NCI-H82 treated with DMSO at 0.1 percent for 48 hours (cell line): Measurements from ENCODE around the gene SF3B3.

Experiments used
- DNase-seq: peaks from one replicate; lab custom pipeline; 2025; ENCODE audit not compliant: unreplicated experiment; lab: John Stamatoyannopoulos, UW

SF3B3 gene

DNA sequence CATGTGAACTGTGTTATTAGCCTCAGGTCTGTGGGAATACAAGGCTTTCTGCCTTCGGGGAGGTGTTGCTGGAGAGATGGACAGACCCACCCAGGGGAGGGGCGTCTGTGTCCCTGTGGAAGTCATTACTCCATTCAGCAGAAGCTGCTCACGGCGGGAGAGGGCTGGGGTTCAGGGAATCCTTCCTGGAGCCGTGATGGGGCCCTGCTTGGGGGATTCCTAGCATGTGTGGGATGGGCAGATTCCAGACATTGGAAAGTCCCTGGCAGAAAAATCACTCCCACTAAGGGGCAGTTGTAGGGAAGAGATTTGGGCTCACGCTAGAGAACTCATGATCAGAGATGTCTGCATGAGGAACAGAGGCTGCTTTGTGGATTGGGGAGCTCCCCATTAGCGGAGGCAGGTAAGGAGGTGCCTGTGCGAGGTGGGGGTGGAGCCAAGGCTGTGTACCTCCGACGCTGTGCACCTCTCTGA, 66.4 kb downstream of the SF3B3 start:
- DNase-seq = no peak

DNA sequence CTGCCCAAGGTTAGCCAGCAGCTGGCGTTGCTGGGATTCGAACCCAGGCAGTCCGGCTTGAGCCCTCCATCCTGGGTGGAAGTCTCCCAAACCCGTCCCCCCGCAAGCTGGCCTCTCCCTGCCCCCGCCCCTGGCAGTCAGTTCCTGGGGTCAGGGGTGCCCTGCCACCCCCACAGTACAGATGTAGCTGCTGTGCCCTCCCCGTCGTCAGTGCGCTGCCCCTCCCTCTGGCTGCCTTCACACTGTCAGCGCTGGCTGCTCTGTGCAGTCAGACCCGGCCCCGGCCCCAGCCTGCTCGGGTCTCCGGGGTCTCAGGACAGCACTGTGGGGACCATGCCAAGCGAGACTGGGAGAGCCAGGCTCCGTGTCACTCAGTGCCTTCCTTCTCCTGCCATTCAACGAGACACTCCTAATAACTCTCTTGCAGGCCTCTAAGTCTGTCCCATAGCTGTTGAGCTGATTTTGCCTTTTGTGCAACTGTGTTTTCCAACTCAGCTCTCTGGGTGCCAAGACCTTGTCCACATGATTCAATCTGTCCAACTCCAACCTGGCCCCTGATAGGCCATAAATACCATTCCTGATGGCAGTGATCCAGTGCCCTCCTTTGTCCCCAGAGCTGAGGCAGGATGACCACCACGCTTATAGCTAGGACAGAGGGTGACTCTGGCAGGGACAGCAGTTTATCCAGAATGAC, 67.3 kb downstream of the SF3B3 start:
- DNase-seq = no peak

DNA sequence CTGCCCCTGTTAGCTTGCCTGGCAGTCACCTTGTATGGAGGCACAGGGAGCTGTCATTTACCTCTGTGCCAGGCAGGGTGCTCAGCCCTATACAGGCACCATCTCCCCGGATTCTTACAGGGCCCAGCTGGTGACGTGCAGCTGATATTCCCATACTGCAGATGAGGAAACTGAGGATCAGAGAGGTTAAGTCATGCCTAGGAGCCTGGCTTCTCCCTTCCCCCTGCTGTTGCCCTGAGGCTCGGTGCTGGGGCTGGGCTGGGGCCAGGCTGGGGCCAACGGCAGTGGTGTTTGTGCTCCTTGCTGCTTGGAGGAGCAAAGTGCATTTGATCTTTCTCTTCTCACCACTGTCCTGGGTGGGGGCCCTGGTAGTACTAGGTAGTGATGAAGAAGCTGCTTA, 68.0 kb downstream of the SF3B3 start:
- no peak for DNase-seq

DNA sequence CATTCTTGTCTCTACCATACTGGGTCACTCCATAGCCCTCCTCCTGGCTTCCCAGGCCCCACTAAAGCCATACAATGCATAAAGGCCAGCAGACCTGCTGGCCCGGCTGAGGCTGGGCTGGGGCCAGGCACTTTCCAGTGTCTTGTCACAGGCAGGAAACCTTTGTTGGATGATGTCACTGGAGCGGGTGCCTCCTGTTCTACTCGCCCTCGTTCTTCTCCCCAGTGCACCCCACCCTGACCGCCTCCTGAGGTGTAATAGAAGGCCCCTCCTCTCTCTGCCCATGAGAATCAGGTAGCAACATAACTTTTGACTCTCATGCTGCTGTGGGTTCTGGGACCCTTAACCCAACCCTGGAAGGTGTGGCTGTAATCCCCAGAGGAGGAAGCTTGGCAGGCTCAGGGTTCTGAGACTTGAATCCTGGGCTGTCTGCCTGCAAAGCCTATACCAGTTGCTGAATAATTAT, 68.5 kb downstream of the SF3B3 start:
- DNase-seq = no peak

DNA sequence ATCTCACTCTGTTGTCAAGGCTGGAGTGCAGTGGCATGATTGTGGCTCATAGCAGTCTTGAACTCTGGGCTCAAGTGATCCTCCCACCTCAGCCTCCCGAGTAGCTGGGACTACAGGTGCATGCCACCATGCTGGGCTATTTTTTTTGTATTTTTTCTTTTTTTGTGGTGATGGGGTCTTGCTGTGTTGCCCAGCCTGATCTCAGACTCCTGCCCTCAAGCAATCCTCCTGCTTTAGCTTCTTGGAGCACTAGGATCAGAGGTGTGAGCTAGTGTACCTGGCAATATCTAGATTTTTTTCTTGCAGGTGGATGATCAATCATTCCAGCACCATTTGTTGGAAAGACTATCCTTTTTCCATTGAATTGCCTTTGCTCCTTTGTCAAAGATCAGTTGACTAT, 69.9 kb downstream of the SF3B3 start:
- no peak for DNase-seq

DNA sequence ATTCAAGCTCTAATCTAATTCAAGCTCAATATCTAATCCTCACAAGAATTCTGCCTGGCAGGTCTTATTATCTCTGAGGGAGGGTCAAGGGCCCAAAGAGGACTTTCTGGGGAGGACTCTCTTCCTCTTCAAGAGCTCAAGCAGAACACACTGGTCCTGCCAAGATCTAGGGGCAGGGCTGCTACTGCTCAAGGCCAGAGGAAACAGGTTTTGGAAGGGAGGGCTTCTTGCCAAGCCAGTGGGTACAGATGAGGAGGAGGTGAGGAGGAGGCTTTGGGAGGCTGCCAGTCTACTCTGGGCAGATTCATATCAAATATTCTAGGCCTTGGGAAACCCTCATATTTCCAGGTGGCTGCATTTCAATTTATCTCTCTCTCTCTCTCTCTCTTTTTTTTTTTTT, 71.0 kb downstream of the SF3B3 start:
- no peak for DNase-seq

DNA sequence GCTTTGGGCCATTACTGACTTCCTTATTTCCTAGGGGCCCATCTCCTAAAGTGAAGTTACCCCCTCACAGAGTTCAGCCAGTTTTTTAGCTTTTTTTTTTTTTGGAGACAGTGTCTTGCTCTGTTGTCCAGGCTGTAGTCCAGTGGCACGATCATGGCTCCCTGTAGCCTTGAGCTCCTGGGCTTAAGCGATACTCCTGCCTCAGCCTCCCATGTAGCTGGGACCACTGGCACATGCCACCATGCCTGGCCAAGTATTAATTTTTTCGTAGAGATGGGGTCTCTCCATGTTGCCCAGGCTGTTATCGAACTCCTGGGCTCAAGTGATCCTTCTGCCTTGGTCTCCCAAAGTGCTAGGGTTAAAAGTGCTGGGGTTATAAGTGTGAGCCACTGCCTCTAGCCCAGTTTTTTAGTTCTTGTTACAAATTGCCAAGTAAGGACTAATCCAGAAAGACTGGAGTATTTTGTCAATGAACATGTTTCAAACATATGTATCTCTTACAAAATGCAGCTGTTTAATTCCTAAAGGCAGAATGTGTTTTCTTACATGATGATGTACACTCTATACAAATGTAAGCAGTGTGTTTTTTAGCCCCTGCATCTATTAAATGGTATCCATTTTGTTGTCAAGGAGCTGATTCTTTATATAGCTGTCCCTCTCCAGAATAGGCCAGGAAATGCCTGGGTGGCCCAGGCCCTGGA, 73.7 kb downstream of the SF3B3 start:
- DNase-seq = no peak

DNA sequence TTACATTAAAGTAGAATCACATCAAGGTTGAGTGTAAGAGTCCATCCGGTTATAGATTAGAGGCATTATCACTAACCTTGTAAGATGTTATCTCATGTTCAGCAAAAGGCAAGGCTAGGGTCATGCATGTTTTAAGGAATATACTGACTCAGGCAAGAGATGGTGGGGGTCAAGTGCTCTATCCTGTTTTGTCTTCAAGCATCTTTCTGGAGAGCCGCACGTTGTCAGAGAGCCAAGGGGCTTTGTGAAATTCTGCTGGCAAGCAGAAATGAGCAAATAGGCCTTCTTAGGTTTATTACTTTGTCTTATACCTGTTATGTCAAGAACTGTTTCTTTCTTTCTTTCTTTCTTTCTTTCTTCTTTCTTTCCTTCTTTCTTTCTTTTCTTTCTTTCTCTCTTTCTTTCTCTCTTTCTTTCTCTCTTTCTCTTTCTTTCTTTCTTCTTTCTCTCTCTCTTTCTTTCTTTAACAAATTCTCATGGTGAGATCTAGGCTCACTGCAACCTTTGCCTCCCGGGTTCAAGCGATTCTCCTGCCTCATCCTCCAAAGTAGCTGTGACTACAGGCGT, 75.4 kb downstream of the SF3B3 start:
- no peak for DNase-seq

DNA sequence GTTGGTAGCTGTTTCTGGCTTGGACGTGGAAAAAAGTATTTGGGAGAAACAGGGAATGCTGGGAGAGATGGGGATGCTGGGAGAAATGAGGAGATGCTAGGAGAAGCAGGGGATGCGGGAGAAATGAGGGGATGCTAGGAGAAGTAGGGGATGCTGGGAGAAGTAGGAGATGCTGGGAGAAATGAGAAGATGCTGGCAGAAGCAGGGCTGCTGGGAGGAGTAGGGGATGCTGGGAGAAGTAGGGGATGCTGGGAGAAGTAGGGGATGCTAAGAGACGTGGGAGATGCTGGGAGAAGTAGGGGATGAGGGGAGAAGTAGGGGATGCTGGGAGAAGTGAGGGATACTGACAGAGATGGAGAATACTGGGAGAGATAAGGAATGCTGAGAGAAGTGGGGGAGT, 77.1 kb downstream of the SF3B3 start:
- DNase-seq = no peak

DNA sequence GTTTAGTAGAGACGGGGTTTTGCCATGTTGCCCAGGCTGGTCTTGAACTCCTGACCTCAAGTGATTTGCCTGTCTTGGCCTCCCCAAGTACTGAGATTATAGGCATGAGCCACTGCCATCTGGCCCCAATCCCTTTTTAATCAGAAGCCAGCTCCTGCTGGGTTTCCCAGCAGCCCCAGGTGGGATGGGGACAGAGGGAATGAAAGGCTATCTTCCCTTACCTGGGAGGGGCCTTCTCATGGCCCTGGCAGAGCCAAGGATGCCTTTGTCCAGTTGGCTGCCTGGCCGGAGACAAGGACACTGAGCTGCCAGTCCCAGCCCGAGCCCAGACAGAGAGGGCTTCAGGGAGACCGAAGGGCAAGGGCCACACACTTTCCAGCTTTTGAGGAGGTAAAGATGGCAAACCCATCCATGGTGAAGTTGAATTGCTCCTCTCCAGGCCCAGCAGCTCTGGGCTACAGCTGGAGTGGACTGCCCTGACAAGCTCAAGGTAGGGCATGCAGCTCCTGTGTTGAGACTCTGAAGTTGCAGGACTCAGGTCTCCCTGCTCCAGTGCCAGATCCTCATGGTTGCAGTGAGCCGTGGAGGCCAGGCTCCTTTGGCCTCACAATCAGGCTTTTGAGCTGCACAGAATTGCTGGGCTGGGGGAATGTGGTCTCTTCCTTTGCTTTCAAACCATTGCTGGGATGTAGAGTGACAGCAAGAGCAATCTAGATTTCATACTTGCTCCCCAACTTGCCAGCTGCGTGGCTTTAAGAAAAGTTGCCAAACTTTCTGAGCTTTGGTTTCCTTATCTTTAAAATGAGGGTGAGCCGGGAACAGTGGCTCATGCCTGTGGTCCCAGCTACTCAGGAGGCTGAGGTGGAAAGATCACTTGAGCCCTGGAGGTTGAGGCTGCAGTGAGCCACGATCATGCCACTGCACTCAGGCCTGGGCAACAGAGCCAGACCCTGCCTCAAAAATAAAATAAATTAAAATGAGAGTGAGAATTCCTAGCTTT, 78.3 kb downstream of the SF3B3 start:
- DNase-seq = no peak

DNA sequence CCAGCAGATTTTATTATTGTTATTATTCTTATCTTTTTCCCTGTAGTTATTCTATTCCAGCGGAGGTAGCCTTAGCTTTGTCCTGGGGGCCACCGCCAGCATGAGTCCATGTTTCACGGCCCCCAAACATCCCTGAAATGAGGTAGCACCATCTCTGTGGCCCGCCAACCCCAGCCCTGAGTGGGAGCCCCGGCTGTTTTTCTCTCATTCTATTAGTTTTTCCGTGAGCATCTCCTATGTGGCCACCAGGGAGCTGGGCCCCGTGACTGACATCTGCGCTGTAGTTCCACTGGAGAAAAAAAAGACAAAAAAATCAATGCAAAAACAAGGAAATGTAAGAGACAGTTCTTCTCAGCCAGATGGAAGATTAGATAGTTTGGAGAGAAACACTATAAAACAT, 79.2 kb downstream of the SF3B3 start:
- DNase-seq = no peak

DNA sequence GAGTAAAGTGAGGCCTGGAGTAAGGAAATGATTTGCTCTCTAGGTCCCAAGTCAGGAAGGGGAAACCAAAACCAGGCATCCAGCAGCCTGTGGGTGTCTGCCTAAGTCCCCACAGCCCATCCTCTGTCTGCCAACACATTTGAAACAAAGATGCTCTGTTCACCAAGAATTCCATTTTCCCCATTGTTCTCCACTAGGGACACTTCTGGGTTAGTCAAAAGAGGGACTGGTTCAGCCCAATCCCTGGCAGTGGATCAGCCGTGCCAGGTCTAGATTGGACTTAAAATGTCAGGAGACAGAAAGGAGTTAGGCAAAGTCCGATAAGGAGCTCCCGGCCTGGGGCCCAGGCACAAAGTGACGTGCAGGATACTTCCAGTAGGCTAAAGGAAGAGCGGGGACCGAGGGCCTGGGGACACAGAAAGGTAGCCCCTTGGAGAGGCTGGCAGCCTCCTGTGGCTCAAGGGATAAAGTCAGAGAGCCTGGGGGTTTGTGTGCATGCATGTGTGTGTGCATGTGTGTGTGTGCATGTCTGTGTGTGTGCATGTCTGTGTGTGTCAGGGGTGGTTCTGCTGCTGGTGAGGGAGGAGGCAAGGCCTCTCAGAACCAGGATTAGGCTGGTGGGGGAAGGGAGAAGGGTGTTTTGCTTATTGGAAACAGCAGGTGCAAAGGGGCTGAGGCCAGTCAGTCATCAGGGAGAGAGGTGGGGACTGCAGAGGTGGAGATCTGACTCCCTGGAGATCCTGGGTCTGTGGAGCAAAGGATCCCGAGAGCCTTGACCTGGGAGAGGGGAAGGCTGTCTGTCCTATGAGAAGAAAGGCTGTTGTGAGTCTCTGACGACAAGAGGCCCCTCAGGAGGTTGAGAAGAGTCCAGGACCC, 81.0 kb downstream of the SF3B3 start:
- no peak for DNase-seq

DNA sequence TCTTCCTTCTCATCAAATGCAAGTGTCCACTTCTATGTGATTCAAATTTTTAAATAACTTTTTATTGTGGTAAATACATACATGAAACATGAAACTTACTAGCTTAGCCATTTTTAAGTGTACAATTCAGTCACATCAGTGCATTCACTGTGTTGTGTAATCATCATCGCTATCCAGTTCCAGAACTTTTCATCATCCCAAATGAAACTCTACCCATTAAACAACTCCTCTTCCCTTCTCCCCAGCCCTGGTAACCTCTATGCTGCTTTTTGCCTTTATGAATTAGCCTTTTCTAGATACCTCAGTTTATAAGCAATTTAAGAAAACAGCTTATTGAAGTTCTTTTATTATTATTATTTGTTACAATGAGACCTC, 81.7 kb downstream of the SF3B3 start:
- no peak for DNase-seq

DNA sequence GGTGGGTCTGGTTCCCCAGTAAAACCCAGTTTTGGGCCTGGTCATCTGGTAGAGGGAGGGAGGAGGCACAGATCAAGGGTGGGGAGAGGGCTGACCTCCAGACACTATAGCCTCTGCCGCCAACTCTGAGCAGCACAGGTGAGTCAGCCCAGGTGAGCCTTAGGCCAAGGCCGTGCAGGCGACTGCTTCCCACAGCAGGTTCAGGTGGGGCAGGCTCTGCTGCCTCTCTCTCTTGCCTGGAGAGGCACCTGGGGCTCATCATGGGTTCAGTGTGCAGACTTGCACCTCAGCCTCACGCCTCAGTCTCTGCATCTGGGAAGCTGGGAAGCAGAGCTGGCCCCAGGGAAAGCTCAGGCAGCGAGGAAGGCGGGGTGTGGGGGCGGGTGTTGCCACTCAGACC, 84.9 kb downstream of the SF3B3 start:
- DNase-seq = no peak

DNA sequence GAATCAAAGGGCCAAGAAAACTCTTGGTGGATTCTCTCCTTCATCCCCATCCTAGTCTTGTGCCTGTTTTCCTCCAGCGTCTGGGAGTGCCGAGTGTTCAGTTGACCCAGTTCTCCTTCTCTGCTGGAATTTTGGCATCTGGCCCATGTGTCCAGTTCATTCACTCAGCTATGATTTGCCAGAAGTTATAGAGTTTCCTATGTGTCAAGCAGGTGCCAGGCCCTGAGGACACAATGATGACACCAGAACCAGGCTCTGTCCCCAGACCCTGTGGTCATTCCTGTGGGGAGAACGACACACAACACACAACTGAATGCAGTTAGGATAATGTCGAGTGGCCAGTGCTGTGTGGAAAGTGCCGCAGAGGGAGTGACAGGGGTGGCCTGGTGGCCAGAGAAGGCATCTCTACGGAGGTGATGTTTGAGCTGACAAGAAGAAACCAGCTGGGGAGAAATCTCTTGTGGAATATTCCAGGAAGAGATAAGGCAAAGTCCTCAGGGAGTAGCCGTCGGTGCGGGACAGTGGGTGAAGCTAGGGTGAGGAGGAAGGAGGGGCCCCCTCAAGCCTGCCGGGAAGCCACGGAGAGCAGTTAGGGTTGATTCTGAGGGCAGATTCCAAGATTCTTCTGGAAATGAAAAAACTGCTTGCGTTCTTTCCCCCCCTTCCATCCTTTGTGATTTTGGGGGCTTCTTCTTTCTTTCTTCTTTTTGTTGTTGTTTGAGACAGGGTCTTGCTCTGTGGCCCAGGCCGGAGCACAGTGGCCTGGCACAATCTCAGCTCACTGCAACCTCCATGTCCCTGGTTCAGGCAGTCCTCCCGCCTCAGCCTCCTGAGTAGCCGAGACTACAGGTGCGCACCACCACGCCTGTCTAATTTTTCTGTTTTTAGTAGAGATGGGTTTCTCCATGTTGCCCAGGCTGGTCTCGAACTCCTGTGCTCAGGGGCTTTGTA, 86.9 kb downstream of the SF3B3 start:
- no peak for DNase-seq

DNA sequence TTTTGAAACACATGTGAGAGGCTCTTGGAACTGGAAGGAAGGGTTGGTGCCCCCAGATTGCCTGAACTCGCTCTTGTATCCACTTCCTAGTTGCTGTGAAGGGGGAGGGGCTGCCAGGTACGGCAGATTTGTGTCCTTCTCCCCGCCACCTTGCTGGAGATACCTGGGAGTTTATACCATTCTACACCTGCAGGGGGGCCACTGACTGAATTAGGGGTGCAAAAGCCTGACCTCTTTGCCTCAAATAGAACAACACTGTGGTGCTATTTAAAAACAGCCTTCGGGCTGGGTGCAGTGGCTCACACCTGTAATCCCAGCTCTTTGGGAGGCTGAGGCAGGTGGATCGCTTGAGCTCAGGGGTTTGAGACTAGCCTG, 87.6 kb downstream of the SF3B3 start:
- DNase-seq = no peak

DNA sequence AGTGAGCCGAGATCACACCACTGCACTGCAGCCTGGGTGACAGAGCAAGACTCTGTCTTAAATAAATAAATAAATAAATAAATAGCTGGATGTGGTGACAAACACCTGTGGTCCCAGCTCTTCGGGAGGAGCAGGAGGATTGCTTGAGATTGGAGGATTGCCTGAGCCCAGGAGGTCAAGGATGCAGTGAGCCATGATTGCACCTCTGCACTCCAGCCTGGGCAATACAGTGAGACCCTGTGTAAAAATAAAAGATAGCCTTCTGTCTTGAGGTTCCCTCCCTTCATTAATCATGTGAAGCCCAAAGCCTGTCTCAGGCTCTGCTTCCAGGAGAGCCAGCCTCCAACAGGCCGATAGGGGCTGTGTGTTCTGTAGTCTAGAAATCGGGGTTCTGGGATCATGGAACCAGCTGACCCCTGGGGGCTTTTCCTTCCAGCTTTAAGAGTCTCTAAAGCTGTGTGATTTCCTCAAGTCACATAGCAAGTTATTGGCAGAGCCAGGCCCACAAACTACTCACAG, 88.2 kb downstream of the SF3B3 start:
- no peak for DNase-seq

DNA sequence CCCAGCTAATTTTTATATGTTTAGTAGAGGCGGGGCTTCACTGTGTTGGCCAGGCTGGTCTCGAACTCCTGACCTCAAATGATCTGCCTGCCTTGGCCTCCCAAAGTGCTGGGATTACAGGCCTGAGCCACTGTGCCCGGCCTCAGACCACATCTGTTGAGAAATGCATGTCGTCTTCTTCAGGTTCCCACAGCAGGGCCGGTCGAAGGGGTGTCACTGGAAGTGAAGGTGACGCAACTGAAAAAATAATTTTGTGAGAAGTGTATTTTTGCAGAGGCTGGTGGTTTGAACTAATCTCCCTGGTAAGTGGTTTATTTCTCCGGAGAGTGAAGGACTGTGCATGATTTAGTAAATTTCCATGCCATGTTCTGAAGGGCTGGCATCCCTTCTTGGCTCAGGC, 89.3 kb downstream of the SF3B3 start:
- DNase-seq = no peak
